ENCODE data around the gene VDAC1.

Gene VDAC1

GRCh38 chr5:133967124-133967523 lies 37.7 kb downstream of the VDAC1 start:
- DNase-seq, result peak; percentile 30
- H3K9ac ChIP-seq (ENCODE audit: low read length), result peak overlapping the region; percentile 99
- H2BK15ac ChIP-seq (ENCODE audit: low read depth, poor library complexity, severe bottlenecking), result no peak overlapping the region
- H2BK120ac ChIP-seq (ENCODE audit: low read depth, low read length), result no peak overlapping the region
- no peaks in the 10 kb centered on the region for H3K27me3 ChIP-seq (ENCODE audit: control insufficient read depth in 1 of 2, insufficient read depth in 1 of 2, low read length in 2 of 2)
- H3K27ac ChIP-seq (ENCODE audit: low read length, poor library complexity, severe bottlenecking), result no peak overlapping the region
- WGBS, result 92% methylated on average over 5 of the region's 5 CpGs
- no peak overlapping the region for H4K91ac ChIP-seq (ENCODE audit: low read length)
- H3K4ac ChIP-seq (ENCODE audit: low read depth in 1 of 2, low read length in 2 of 2), result peak overlapping the region in 1 of 2 experiments; percentile 14
- peak overlapping the region; percentile 87 for H3K4me2 ChIP-seq (ENCODE audit: low read length, poor library complexity, severe bottlenecking)
- peaks cover 9 to 18% of the 10 kb centered on the region in 2 experiments for H3K36me3 ChIP-seq (ENCODE audit: control insufficient read depth in 1 of 2, insufficient read depth in 2 of 2, low read depth in 1 of 2, low read length in 2 of 2)
- no peak overlapping the region for H2BK12ac ChIP-seq (ENCODE audit: low read length in 2 of 2)
- no peak overlapping the region for H2AFZ ChIP-seq (ENCODE audit: low read depth, low read length)
- H3K14ac ChIP-seq (ENCODE audit: low read length in 2 of 2), result no peak overlapping the region
- peaks cover 3% of the 10 kb centered on the region for H3K79me1 ChIP-seq (replicated peaks; ENCODE audit: low read length, poor library complexity, severe bottlenecking)
- no peak overlapping the region for H4K8ac ChIP-seq (ENCODE audit: low read length)
- H3K9me3 ChIP-seq (ENCODE audit: control insufficient read depth, low read length), result no peaks in the 10 kb centered on the region
- H3K23ac ChIP-seq (ENCODE audit: low read length in 2 of 2), result no peak overlapping the region
- no peak overlapping the region for H3K18ac ChIP-seq (ENCODE audit: low read depth in 1 of 2, low read length in 2 of 2)
- peaks cover 11% of the 10 kb centered on the region for H3K4me1 ChIP-seq (ENCODE audit: control insufficient read depth, insufficient read depth, low read depth, low read length)
- H3K4me3 ChIP-seq (ENCODE audit: insufficient read depth in 1 of 2, low read depth in 1 of 2, low read length in 2 of 2), result peak overlapping the region in 1 of 2 experiments; percentile 98
- H2BK5ac ChIP-seq (ENCODE audit: low read depth, low read length, poor library complexity, severe bottlenecking), result no peak overlapping the region
- no peak overlapping the region for H2AK5ac ChIP-seq (ENCODE audit: low read length, severe bottlenecking)

- Histone ChIP-seq H2AK5ac (ENCODE audit: low read length, severe bottlenecking) (no peak overlapping the region), H3K9ac (ENCODE audit: low read length) (peak overlapping the region; percentile 99), H3K14ac (ENCODE audit: low read length in 2 of 2) (no peak overlapping the region), H3K27me3 (ENCODE audit: control insufficient read depth in 1 of 2, insufficient read depth in 1 of 2, low read length in 2 of 2) (no peaks in the 10 kb centered on the region), H3K79me1 (replicated peaks; ENCODE audit: low read length, poor library complexity, severe bottlenecking) (no peaks in the 10 kb centered on the region), H3K27ac (ENCODE audit: low read length, poor library complexity, severe bottlenecking) (no peak overlapping the region), H3K23ac (ENCODE audit: low read length in 2 of 2) (no peak overlapping the region), H4K8ac (ENCODE audit: low read length) (no peak overlapping the region), H3K4me1 (ENCODE audit: control insufficient read depth, insufficient read depth, low read depth, low read length) (peaks cover 11% of the 10 kb centered on the region), H3K4ac (ENCODE audit: low read depth in 1 of 2, low read length in 2 of 2) (no peak overlapping the region), H2BK120ac (ENCODE audit: low read depth, low read length) (no peak overlapping the region), H3K18ac (ENCODE audit: low read depth in 1 of 2, low read length in 2 of 2) (no peak overlapping the region), H2BK5ac (ENCODE audit: low read depth, low read length, poor library complexity, severe bottlenecking) (no peak overlapping the region), H3K9me3 (ENCODE audit: control insufficient read depth, low read length) (no peaks in the 10 kb centered on the region), H4K91ac (ENCODE audit: low read length) (no peak overlapping the region), H2BK12ac (ENCODE audit: low read length in 2 of 2) (no peak overlapping the region), H2AFZ (ENCODE audit: low read depth, low read length) (no peak overlapping the region), H3K4me2 (ENCODE audit: low read length, poor library complexity, severe bottlenecking) (no peak overlapping the region), H2BK15ac (ENCODE audit: low read depth, poor library complexity, severe bottlenecking) (no peak overlapping the region), H3K36me3 (ENCODE audit: control insufficient read depth in 1 of 2, insufficient read depth in 2 of 2, low read depth in 1 of 2, low read length in 2 of 2) (peaks cover 5 to 8% of the 10 kb centered on the region in 2 experiments), H3K4me3 (ENCODE audit: insufficient read depth in 1 of 2, low read depth in 1 of 2, low read length in 2 of 2) (no peak overlapping the region)
- DNase-seq, result no peak
- 97% methylated on average over 9 of the region's 10 CpGs for WGBS
Observed at GRCh38 chr5:133966090-133966489, 38.7 kb downstream of the VDAC1 start.

GRCh38 chr5:133963493-133964128 lies 41.2 kb downstream of the VDAC1 start:
- no peak overlapping the region for H2BK5ac ChIP-seq (ENCODE audit: low read depth, low read length, poor library complexity, severe bottlenecking)
- 100% methylated on average over 1 of the region's 2 CpGs for WGBS

GRCh38 chr5:133962801-133963476 lies 41.8 kb downstream of the VDAC1 start:
- peak; percentile 73 for DNase-seq
- Histone ChIP-seq H2BK120ac (ENCODE audit: low read depth, low read length) (no peak overlapping the region), H2BK5ac (ENCODE audit: low read depth, low read length, poor library complexity, severe bottlenecking) (peak overlapping the region; percentile 31), H4K91ac (ENCODE audit: low read length) (no peak overlapping the region), H3K36me3 (ENCODE audit: control insufficient read depth in 1 of 2, insufficient read depth in 2 of 2, low read depth in 1 of 2, low read length in 2 of 2) (peaks cover 18 to 22% of the 10 kb centered on the region in 2 experiments), H4K8ac (ENCODE audit: low read length) (no peak overlapping the region), H2AK5ac (ENCODE audit: low read length, severe bottlenecking) (peak overlapping the region; percentile 77), H2AFZ (ENCODE audit: low read depth, low read length) (no peak overlapping the region), H3K4me2 (ENCODE audit: low read length, poor library complexity, severe bottlenecking) (peak overlapping the region; percentile 39), H3K18ac (ENCODE audit: low read depth in 1 of 2, low read length in 2 of 2) (no peak overlapping the region), H3K23ac (ENCODE audit: low read length in 2 of 2) (no peak overlapping the region), H3K27ac (ENCODE audit: low read length, poor library complexity, severe bottlenecking) (peak overlapping the region; percentile 89), H3K9ac (ENCODE audit: low read length) (peak overlapping the region; percentile 7), H2BK12ac (ENCODE audit: low read length in 2 of 2) (no peak overlapping the region), H3K27me3 (ENCODE audit: control insufficient read depth in 1 of 2, insufficient read depth in 1 of 2, low read length in 2 of 2) (no peaks in the 10 kb centered on the region), H3K4me3 (ENCODE audit: insufficient read depth in 1 of 2, low read depth in 1 of 2, low read length in 2 of 2) (peak overlapping the region in 1 of 2 experiments; percentile 5), H2BK15ac (ENCODE audit: low read depth, poor library complexity, severe bottlenecking) (no peak overlapping the region), H3K4me1 (ENCODE audit: control insufficient read depth, insufficient read depth, low read depth, low read length) (peaks cover 7% of the 10 kb centered on the region), H3K79me1 (replicated peaks; ENCODE audit: low read length, poor library complexity, severe bottlenecking) (peaks cover 7% of the 10 kb centered on the region), H3K4ac (ENCODE audit: low read depth in 1 of 2, low read length in 2 of 2) (no peak overlapping the region), H3K9me3 (ENCODE audit: control insufficient read depth, low read length) (no peaks in the 10 kb centered on the region), H3K14ac (ENCODE audit: low read length in 2 of 2) (no peak overlapping the region)
- 48% methylated on average over 2 of the region's 2 CpGs for WGBS

More at GRCh38 chr5:133963493-133964128, 41.2 kb downstream of the VDAC1 start:
- Histone ChIP-seq H2BK120ac (ENCODE audit: low read depth, low read length) (no peak overlapping the region), H3K18ac (ENCODE audit: low read depth in 1 of 2, low read length in 2 of 2) (no peak overlapping the region), H4K8ac (ENCODE audit: low read length) (no peak overlapping the region), H2AFZ (ENCODE audit: low read depth, low read length) (no peak overlapping the region), H3K79me1 (replicated peaks; ENCODE audit: low read length, poor library complexity, severe bottlenecking) (peaks cover 3% of the 10 kb centered on the region), H3K36me3 (ENCODE audit: control insufficient read depth in 1 of 2, insufficient read depth in 2 of 2, low read depth in 1 of 2, low read length in 2 of 2) (peaks cover 13 to 19% of the 10 kb centered on the region in 2 experiments), H3K4me3 (ENCODE audit: insufficient read depth in 1 of 2, low read depth in 1 of 2, low read length in 2 of 2) (no peak overlapping the region), H3K23ac (ENCODE audit: low read length in 2 of 2) (no peak overlapping the region), H3K4me1 (ENCODE audit: control insufficient read depth, insufficient read depth, low read depth, low read length) (peaks cover 7% of the 10 kb centered on the region), H4K91ac (ENCODE audit: low read length) (no peak overlapping the region), H3K27ac (ENCODE audit: low read length, poor library complexity, severe bottlenecking) (peak overlapping the region; percentile 89), H3K9ac (ENCODE audit: low read length) (peak overlapping the region; percentile 7), H3K4me2 (ENCODE audit: low read length, poor library complexity, severe bottlenecking) (no peak overlapping the region), H3K27me3 (ENCODE audit: control insufficient read depth in 1 of 2, insufficient read depth in 1 of 2, low read length in 2 of 2) (no peaks in the 10 kb centered on the region), H2BK15ac (ENCODE audit: low read depth, poor library complexity, severe bottlenecking) (no peak overlapping the region), H3K9me3 (ENCODE audit: control insufficient read depth, low read length) (no peaks in the 10 kb centered on the region), H2AK5ac (ENCODE audit: low read length, severe bottlenecking) (peak overlapping the region; percentile 44), H3K4ac (ENCODE audit: low read depth in 1 of 2, low read length in 2 of 2) (no peak overlapping the region), H3K14ac (ENCODE audit: low read length in 2 of 2) (no peak overlapping the region), H2BK12ac (ENCODE audit: low read length in 2 of 2) (no peak overlapping the region)
- no peak for DNase-seq

Measured in mesenchymal stem cell (in vitro differentiated cells and primary cell).